ENCODE measurements around the gene PRKD1. TPM values are rescaled to one million over a fixed set of nuclear protein-coding genes. Genes with fewer than 3 reads are reported as not detected.

Gene PRKD1
- total RNA-seq, 1 donor from 2014 or later: 17.2 TPM

DNA sequence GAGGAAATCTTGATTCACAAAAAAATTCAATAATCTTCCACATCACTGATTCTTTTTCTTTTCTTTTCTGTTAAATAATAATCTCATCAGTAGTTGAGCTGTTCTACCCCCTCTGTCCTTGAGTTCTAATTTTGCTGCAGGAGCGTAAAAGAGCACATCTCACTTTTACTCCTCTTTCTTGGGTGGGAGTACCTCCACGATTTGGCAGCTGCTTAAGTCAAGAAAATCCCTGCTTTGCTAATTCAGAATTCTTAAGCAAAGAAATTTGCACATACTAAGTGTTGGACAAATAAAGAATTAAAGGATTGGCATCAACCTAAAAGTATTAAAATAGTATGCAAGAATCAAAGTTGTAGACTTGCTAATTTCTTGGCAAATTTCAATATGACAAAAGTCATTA lies 128.8 kb downstream of the PRKD1 start:
- no peak for ATAC-seq
- TF ChIP-seq, protein P1, sequence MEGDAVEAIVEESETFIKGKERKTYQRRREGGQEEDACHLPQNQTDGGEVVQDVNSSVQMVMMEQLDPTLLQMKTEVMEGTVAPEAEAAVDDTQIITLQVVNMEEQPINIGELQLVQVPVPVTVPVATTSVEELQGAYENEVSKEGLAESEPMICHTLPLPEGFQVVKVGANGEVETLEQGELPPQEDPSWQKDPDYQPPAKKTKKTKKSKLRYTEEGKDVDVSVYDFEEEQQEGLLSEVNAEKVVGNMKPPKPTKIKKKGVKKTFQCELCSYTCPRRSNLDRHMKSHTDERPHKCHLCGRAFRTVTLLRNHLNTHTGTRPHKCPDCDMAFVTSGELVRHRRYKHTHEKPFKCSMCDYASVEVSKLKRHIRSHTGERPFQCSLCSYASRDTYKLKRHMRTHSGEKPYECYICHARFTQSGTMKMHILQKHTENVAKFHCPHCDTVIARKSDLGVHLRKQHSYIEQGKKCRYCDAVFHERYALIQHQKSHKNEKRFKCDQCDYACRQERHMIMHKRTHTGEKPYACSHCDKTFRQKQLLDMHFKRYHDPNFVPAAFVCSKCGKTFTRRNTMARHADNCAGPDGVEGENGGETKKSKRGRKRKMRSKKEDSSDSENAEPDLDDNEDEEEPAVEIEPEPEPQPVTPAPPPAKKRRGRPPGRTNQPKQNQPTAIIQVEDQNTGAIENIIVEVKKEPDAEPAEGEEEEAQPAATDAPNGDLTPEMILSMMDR (IDR thresholded peaks at IDR 0.05): no peak
- Histone ChIP-seq H3K36me3 (no peaks in the 10 kb centered on the region), H3K4me3 (no peak overlapping the region), H3K27ac (no peak overlapping the region), H3K9me3 (no peaks in the 10 kb centered on the region), H3K4me1 (no peaks in the 10 kb centered on the region), H3K27me3 (no peaks in the 10 kb centered on the region)
- no peak for DNase-seq
- intact Hi-C loops (cut with DNase I): no loop called here

DNA sequence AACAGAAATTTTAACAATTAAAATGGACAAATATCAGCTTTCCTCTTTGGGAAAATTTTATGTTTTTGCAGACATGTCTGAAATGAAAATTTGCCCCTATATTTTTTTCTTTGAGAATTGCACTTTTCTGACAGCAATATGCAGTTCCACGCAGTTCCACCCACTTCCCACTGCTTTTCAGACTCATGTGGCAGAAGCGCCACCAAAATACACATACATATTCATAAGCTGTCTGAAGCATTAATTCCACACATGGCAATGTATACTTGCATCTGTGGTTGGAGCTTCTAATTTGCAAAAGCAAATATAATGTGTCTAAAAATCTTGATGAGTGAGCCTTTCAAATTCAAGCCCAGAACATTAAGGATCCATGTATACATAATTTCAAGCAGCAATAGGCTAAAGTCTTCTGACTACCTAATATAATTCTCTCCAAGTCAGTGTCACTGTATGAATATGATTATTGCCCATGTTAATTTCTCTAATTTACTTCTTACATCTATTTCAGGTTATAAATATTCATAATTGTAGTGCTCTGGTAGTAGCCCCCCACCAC lies 129.5 kb downstream of the PRKD1 start:
- DNase-seq (no peak), ATAC-seq (no peak)
- intact Hi-C loops (cut with DNase I): no loop called here
- Histone ChIP-seq H3K27me3 (no peaks in the 10 kb centered on the region), H3K27ac (no peak overlapping the region), H3K4me1 (no peaks in the 10 kb centered on the region), H3K4me3 (no peak overlapping the region), H3K36me3 (no peaks in the 10 kb centered on the region), H3K9me3 (no peaks in the 10 kb centered on the region)
- TF ChIP-seq, protein P1 (IDR thresholded peaks at IDR 0.05): no peak

DNA sequence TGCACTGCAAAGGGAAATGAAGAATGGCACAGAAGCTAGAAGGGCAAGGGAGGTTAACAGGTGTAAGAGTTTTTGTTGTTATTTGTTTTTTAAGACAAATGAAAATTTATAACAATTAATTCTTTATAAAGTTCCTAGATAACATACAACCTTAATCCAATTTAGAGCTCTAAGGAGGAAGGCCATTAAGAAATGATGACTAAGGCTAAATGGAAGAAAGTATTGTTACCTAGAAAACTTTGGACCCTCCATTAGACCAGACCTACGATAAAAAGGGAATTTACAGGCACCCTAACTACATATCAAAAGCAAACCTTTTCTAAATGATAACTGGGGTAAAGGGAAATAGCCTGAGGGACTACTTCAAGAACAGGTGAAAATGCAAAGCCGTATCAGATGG lies 130.8 kb downstream of the PRKD1 start:
- TF ChIP-seq, protein P1 (IDR thresholded peaks at IDR 0.05): no peak
- no peaks in the 10 kb centered on the region for H3K27me3 ChIP-seq
- intact Hi-C loops (cut with DNase I): no loop called here
- no peaks in the 10 kb centered on the region for H3K4me1 ChIP-seq
- no peak overlapping the region for H3K27ac ChIP-seq
- ATAC-seq (no peak), DNase-seq (no peak)
- H3K36me3 ChIP-seq: no peaks in the 10 kb centered on the region
- H3K9me3 ChIP-seq: no peaks in the 10 kb centered on the region
- H3K4me3 ChIP-seq: no peak overlapping the region

DNA sequence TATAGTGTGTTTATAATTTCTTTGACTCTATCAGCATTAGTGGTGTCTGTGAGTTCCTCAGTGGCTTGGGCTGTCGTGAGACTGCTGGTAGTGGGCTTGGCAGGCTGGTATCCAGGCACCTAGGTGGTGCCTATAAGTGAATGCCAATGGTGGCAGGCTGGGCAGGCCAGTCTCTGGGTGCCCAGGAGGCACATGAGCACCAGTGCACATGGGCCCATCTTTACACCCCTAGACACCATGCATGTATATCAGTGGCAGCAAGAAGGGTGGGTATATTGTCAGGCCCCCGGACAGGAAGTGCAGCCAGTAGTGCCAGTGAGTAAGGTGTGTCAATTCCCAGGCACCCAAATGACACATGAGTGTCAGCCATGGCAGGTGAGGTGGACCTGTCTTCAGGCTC lies 138.2 kb downstream of the PRKD1 start:
- ATAC-seq (no peak), DNase-seq (no peak)
- no peaks in the 10 kb centered on the region for H3K27me3 ChIP-seq
- H3K9me3 ChIP-seq: no peaks in the 10 kb centered on the region
- no peaks in the 10 kb centered on the region for H3K4me1 ChIP-seq
- intact Hi-C loops (cut with DNase I): no loop called here
- H3K36me3 ChIP-seq: no peaks in the 10 kb centered on the region
- TF ChIP-seq, protein P1 (IDR thresholded peaks at IDR 0.05): no peak
- no peak overlapping the region for H3K4me3 ChIP-seq
- no peak overlapping the region for H3K27ac ChIP-seq

DNA sequence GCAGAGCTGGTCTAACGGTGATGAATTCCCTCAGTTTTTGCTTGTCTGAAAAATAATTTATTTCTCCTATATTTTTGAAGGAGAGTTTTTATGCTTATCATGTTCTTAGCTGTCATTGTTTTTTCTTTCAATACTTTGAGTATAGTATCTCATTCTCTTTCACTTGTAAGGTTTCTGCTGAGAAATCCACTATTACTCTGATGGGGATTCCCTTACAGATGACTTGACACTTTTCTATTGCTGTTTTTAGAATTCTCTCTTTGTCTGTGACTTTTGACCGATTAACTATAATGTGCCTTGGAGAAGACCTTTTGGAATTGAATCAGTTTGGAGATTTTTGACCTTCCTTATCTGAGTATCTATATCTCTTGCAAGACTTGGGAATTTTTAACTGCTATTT lies 139.6 kb downstream of the PRKD1 start:
- no peaks in the 10 kb centered on the region for H3K4me1 ChIP-seq
- no peaks in the 10 kb centered on the region for H3K9me3 ChIP-seq
- H3K4me3 ChIP-seq: no peak overlapping the region
- ATAC-seq: no peak
- no peak for DNase-seq
- TF ChIP-seq, protein P1 (IDR thresholded peaks at IDR 0.05): no peak
- no peak overlapping the region for H3K27ac ChIP-seq
- intact Hi-C loops (cut with DNase I): no loop called here
- no peaks in the 10 kb centered on the region for H3K36me3 ChIP-seq
- H3K27me3 ChIP-seq: no peaks in the 10 kb centered on the region

DNA sequence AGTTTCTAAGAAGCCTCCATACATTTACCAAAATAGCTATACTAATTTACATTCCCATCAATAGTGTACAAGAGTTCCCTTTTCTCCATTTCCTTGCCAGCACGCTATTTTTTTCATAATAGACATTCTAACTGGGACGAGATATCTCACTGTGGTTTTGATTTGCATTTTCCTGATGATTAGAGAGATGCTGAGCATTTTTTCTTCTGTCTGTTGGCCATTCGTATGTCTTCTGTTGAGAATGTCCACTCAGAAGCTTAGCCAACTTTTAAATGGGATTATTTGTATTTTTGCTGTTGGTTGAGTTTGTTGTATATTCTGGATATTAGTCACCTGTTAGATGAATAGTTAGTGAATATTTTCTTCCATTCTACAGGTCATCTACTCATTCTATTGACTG lies 144.1 kb downstream of the PRKD1 start:
- H3K4me1 ChIP-seq: no peaks in the 10 kb centered on the region
- no peak for DNase-seq

More for the DNA sequence above, 144.1 kb downstream of the PRKD1 start:
- intact Hi-C loops (cut with DNase I): no loop called here
- TF ChIP-seq, protein P1 (IDR thresholded peaks at IDR 0.05): no peak
- ATAC-seq: no peak
- Histone ChIP-seq H3K4me3 (no peak overlapping the region), H3K27me3 (no peaks in the 10 kb centered on the region), H3K36me3 (no peaks in the 10 kb centered on the region), H3K9me3 (no peaks in the 10 kb centered on the region), H3K27ac (no peak overlapping the region)

Measured in upper lobe of right lung (tissue), 1 donor.